SK-N-SH (cell line): Measurements from ENCODE around the gene CSNK2A2. TPM values are rescaled to one million over a fixed set of nuclear protein-coding genes. Genes with fewer than 3 reads are reported as not detected.

ENCODE experiments used
- CTCF ChIA-PET: fragments of 300-600, 350-600 bp; formaldehyde crosslinking; extraction: SDS; loops from one replicate; lab custom pipeline; 2021; lab: Yijun Ruan, JAX
- POLR2A ChIA-PET: fragments of 350-600 bp; sonication (Branson Sonifier 250); formaldehyde crosslinking; extraction: SDS; loops from one replicate; lab custom pipeline; 2020; ENCODE audit warnings: antibody characterized with exemption, inconsistent platforms; lab: Yijun Ruan, JAX
- DNase-seq: peaks from one replicate; pipeline ENCODE4 v3.0.0; 2012
- H2AFZ ChIP-seq: fragments of 200-600 bp; sonication (generic); 2 replicates; pipeline ENCODE4 v1.8.1; 2016; ENCODE audit warnings: antibody characterized with exemption, mild to moderate bottlenecking, low read depth
- H3F3A ChIP-seq: fragments of 200-600 bp; sonication (generic); replicated peaks from 2 replicates; pipeline ENCODE3; 2016; ENCODE audit warnings: antibody characterized with exemption, mild to moderate bottlenecking; ENCODE audit not compliant: insufficient read depth
- H3K27ac ChIP-seq, 2 experiments: fragments of 200-500 bp in 1 of 2; fragments of 200-600 bp in 1 of 2; sonication (Bioruptor generic) in 1 of 2; sonication (generic), shearing (Covaris generic) in 1 of 2; 2 replicates each; pipeline versions ENCODE4 v1.5.1 to v1.6.1; 2014 to 2016; ENCODE audit warnings: low read depth in 2 of 2, inconsistent platforms in 1 of 2, low read length in 1 of 2, mild to moderate bottlenecking in 1 of 2, mixed read lengths in 1 of 2
- H3K27me3 ChIP-seq: fragments of 200-600 bp; sonication (generic), shearing (Covaris generic); 2 replicates; pipeline ENCODE4 v1.6.1; 2016; ENCODE audit warnings: mixed run types; ENCODE audit not compliant: insufficient read depth
- H3K36me3 ChIP-seq, 2 experiments: fragments of 200-500 bp in 1 of 2; fragments of 200-600 bp in 1 of 2; sonication (Bioruptor generic) in 1 of 2; sonication (generic) in 1 of 2; replicated peaks in 1 of 2; 2 replicates each; pipeline versions ENCODE3 to v1.5.1; 2014 to 2016; ENCODE audit warnings: low read length in 1 of 2, mild to moderate bottlenecking in 1 of 2; ENCODE audit not compliant: insufficient read depth in 2 of 2, control insufficient read depth in 1 of 2
- H3K4me1 ChIP-seq, 2 experiments: fragments of 200-500 bp in 1 of 2; fragments of 200-600 bp in 1 of 2; sonication (Bioruptor generic) in 1 of 2; sonication (generic), shearing (Covaris generic) in 1 of 2; 2 replicates each; pipeline versions ENCODE4 v1.5.1 to v1.6.1; 2014 to 2016; ENCODE audit warnings: low read depth in 1 of 2, low read length in 1 of 2, mixed run types in 1 of 2; ENCODE audit not compliant: insufficient read depth in 2 of 2, control insufficient read depth in 1 of 2
- H3K4me2 ChIP-seq: fragments of 200-600 bp; sonication (generic), shearing (Covaris generic); 2 replicates; pipeline ENCODE4 v1.6.1; 2017; ENCODE audit warnings: mixed run types
- H3K4me3 ChIP-seq, 2 experiments: fragments of 200-500 bp in 1 of 2; fragments of 200-600 bp in 1 of 2; sonication (Bioruptor generic) in 1 of 2; sonication (generic), shearing (Covaris generic) in 1 of 2; 2 replicates each; pipeline versions ENCODE4 v1.5.1 to v1.8.1; 2014 to 2016; ENCODE audit warnings: low read depth in 2 of 2, inconsistent platforms in 1 of 2, low read length in 1 of 2, mild to moderate bottlenecking in 1 of 2, mixed read lengths in 1 of 2, moderate library complexity in 1 of 2
- H3K79me2 ChIP-seq: fragments of 200-600 bp; sonication (generic); 2 replicates; pipeline ENCODE4 v1.8.1; 2017; ENCODE audit warnings: mild to moderate bottlenecking; ENCODE audit not compliant: insufficient read depth
- H3K9ac ChIP-seq: fragments of 200-600 bp; sonication (generic); 2 replicates; pipeline ENCODE4 v1.6.1; 2017; ENCODE audit warnings: mixed run types
- H3K9me2 ChIP-seq: fragments of 200-600 bp; sonication (generic); 2 replicates; pipeline ENCODE4 v1.6.1; 2017; ENCODE audit warnings: mixed run types
- H3K9me3 ChIP-seq: fragments of 200-600 bp; sonication (generic); 2 replicates; pipeline ENCODE4 v1.6.1; 2017; ENCODE audit warnings: mixed run types, mild to moderate bottlenecking, moderate library complexity
- H4K20me1 ChIP-seq: fragments of 200-600 bp; sonication (generic); 2 replicates; pipeline ENCODE4 v1.6.1; 2017; ENCODE audit warnings: mild to moderate bottlenecking, mixed run types; ENCODE audit not compliant: insufficient read depth
- ELF1 ChIP-seq: IDR thresholded peaks from 2 replicates; pipeline ENCODE4 v1.4.0; 2012
- EZH2phosphoT487 ChIP-seq: fragments of 200-600 bp; sonication (generic); IDR thresholded peaks from 2 replicates; pipeline ENCODE4 v1.6.1; 2017; ENCODE audit warnings: low read depth, mixed run types, mild to moderate bottlenecking, antibody characterized with exemption, moderate library complexity, borderline replicate concordance
- FOSL2 ChIP-seq: IDR thresholded peaks from 2 replicates; pipeline ENCODE4 v1.4.0; 2012; ENCODE audit warnings: low read depth, mild to moderate bottlenecking, moderate library complexity, borderline replicate concordance
- FOXJ3 ChIP-seq: sonication (generic); formaldehyde crosslinking; IDR thresholded peaks from 2 replicates; pipeline ENCODE4 v1.5.1; 2020; ENCODE audit warnings: mild to moderate bottlenecking, missing genetic modification reagents
- GATA2 ChIP-seq: sonication (generic); formaldehyde crosslinking; IDR thresholded peaks from 2 replicates; pipeline ENCODE4 v1.5.0; 2020; ENCODE audit warnings: mild to moderate bottlenecking, missing genetic modification reagents
- IRF3 ChIP-seq: fragments of 150-350 bp; IDR thresholded peaks from 2 replicates; pipeline ENCODE4 v1.6.1; 2016; ENCODE audit warnings: mild to moderate bottlenecking, low read depth, low read length
- MAX ChIP-seq: IDR thresholded peaks from 2 replicates; pipeline ENCODE4 v1.4.0; 2012; ENCODE audit warnings: low read depth
- NRF1 ChIP-seq: IDR thresholded peaks from 2 replicates; pipeline ENCODE4 v1.6.1; 2012; ENCODE audit warnings: low read depth, mild to moderate bottlenecking, low read length
- RAD21 ChIP-seq: IDR thresholded peaks from 2 replicates; pipeline ENCODE4 v1.6.1; 2012; ENCODE audit warnings: mild to moderate bottlenecking, low read length
- RCOR1 ChIP-seq: fragments of 150-350 bp; IDR thresholded peaks from 2 replicates; pipeline ENCODE4 v1.6.1; 2017; ENCODE audit warnings: antibody characterized with exemption, low read length
- RXRA ChIP-seq: IDR thresholded peaks from 2 replicates; pipeline ENCODE4 v1.4.0; 2012; ENCODE audit warnings: low read depth, mild to moderate bottlenecking, borderline replicate concordance
- TEAD4 ChIP-seq: IDR thresholded peaks from 2 replicates; pipeline ENCODE4 v1.4.0; 2012; ENCODE audit warnings: mild to moderate bottlenecking, borderline replicate concordance; ENCODE audit not compliant: insufficient read depth
- USF1 ChIP-seq: IDR thresholded peaks from 2 replicates; pipeline ENCODE4 v1.4.0; 2012; ENCODE audit warnings: low read depth, borderline replicate concordance
- USF2 ChIP-seq: fragments of 150-350 bp; IDR thresholded peaks from 2 replicates; pipeline ENCODE4 v1.6.1; 2017; ENCODE audit warnings: antibody characterized with exemption, low read length, low read depth, borderline replicate concordance
- YY1 ChIP-seq: IDR thresholded peaks from 2 replicates; pipeline ENCODE4 v1.4.0; 2012; ENCODE audit warnings: low read depth, mild to moderate bottlenecking
- ZBTB33 ChIP-seq: IDR thresholded peaks from 2 replicates; pipeline ENCODE4 v1.4.0; 2012; ENCODE audit warnings: low read depth, borderline replicate concordance
- WGBS: methylation state at CpG from one replicate; pipeline ENCODE4 v1.1.6; 2017; ENCODE audit warnings: low lambda C conversion rate; 5-methylcytosine and 5-hydroxymethylcytosine counted together
- polyA plus RNA-seq, 3 experiments: library from polyadenylated mRNA; depleted of rRNA; stranded (reverse); fragments of >200 nt; gene quantifications; 2 replicates each; pipeline ENCODE4 v1.2.3, GENCODE V29; 2012
- TF ChIP-seq, protein P1 (sequence below): IDR thresholded peaks from 2 replicates; pipeline ENCODE4 v1.6.1; 2012; ENCODE audit warnings: mild to moderate bottlenecking, low read depth, low read length, moderate library complexity

CSNK2A2 gene
- polyA plus RNA-seq, 1 of the 3 experiments (the other 2 are of a cell fraction), result 25.8 TPM

- ChIA-PET POLR2A (no interaction called here), CTCF (no interaction called here)
- DNase-seq, result no peak
- Histone ChIP-seq H3K79me2 (peaks cover 70% of the 10 kb centered on the region), H3K4me1 (peaks cover 6 to 15% of the 10 kb centered on the region in 2 experiments; a peak in 3 of 4 replicates), H3F3A (no peaks in the 10 kb centered on the region), H3K9ac (no peak overlapping the region; the same call in 1 of the 2 replicates), H3K4me2 (no peak overlapping the region), H3K36me3 (peaks cover 43 to 56% of the 10 kb centered on the region in 2 experiments), H3K9me2 (no peaks in the 10 kb centered on the region), H3K27ac (no peak overlapping the region), H3K27me3 (no peaks in the 10 kb centered on the region), H2AFZ (no peak overlapping the region), H3K4me3 (no peak overlapping the region), H4K20me1 (peaks cover 20% of the 10 kb centered on the region), H3K9me3 (no peaks in the 10 kb centered on the region)
- no peak for TF ChIP-seq NRF1
- TF ChIP-seq RAD21, result no peak
- no peak for TF ChIP-seq IRF3
- no peak for TF ChIP-seq RXRA
- TF ChIP-seq ZBTB33, result no peak
- TF ChIP-seq ELF1, result no peak
- 78% methylated on average over 4 of the region's 4 CpGs for WGBS
These were observed 2.6 kb downstream of the CSNK2A2 start for GRCh38 chr16:58195344-58195743.

- ChIA-PET CTCF (interaction anchor here (1.5 kb wide), 1 partner anchor 172 kb away, joined by 3 read pairs; no protein-coding TSS in a partner anchor), POLR2A (no interaction called here)
- peaks cover 20% of the 10 kb centered on the region for H4K20me1 ChIP-seq
- no peak for TF ChIP-seq TEAD4
- no peak for TF ChIP-seq EZH2phosphoT487
- TF ChIP-seq, protein P1, sequence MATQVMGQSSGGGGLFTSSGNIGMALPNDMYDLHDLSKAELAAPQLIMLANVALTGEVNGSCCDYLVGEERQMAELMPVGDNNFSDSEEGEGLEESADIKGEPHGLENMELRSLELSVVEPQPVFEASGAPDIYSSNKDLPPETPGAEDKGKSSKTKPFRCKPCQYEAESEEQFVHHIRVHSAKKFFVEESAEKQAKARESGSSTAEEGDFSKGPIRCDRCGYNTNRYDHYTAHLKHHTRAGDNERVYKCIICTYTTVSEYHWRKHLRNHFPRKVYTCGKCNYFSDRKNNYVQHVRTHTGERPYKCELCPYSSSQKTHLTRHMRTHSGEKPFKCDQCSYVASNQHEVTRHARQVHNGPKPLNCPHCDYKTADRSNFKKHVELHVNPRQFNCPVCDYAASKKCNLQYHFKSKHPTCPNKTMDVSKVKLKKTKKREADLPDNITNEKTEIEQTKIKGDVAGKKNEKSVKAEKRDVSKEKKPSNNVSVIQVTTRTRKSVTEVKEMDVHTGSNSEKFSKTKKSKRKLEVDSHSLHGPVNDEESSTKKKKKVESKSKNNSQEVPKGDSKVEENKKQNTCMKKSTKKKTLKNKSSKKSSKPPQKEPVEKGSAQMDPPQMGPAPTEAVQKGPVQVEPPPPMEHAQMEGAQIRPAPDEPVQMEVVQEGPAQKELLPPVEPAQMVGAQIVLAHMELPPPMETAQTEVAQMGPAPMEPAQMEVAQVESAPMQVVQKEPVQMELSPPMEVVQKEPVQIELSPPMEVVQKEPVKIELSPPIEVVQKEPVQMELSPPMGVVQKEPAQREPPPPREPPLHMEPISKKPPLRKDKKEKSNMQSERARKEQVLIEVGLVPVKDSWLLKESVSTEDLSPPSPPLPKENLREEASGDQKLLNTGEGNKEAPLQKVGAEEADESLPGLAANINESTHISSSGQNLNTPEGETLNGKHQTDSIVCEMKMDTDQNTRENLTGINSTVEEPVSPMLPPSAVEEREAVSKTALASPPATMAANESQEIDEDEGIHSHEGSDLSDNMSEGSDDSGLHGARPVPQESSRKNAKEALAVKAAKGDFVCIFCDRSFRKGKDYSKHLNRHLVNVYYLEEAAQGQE, result no peak
- no peak for TF ChIP-seq YY1
- TF ChIP-seq ELF1, result no peak
- no peak for TF ChIP-seq RCOR1
- TF ChIP-seq FOSL2, result no peak
- TF ChIP-seq IRF3, result no peak
- no peak for TF ChIP-seq FOXJ3 (CRISPR knock-in tag)
- no peak for TF ChIP-seq USF2
- no peak for TF ChIP-seq RXRA
- TF ChIP-seq MAX, result no peak
- no peak for TF ChIP-seq USF1
- TF ChIP-seq GATA2 (CRISPR knock-in tag), result no peak
These were observed 3.1 kb downstream of the CSNK2A2 start for GRCh38 chr16:58194790-58195189.

More at GRCh38 chr16:58194790-58195189, 3.1 kb downstream of the CSNK2A2 start:
- H3K4me3 ChIP-seq, result no peak overlapping the region
- H3K36me3 ChIP-seq, result peaks cover 47 to 62% of the 10 kb centered on the region in 2 experiments
- H3K79me2 ChIP-seq, result peaks cover 75% of the 10 kb centered on the region
- H3K9ac ChIP-seq, result no peak overlapping the region
- no peaks in the 10 kb centered on the region for H3K9me2 ChIP-seq
- no peak overlapping the region for H3K4me2 ChIP-seq
- H3K27ac ChIP-seq, result no peak overlapping the region
- H3F3A ChIP-seq, result no peaks in the 10 kb centered on the region
- no peaks in the 10 kb centered on the region for H3K9me3 ChIP-seq
- 64% methylated on average over 3 of the region's 3 CpGs for WGBS
- no peak overlapping the region for H2AFZ ChIP-seq
- no peaks in the 10 kb centered on the region for H3K27me3 ChIP-seq
- no peak for DNase-seq
- peaks cover 6 to 15% of the 10 kb centered on the region in 2 experiments; a peak in 3 of 4 replicates for H3K4me1 ChIP-seq
